Mesenchymal stem cell (in vitro differentiated cells and primary cell): ENCODE measurements around the gene KLF5.

ENCODE experiments used
- DNase-seq: peaks from one replicate; pipeline ENCODE4 v3.0.0-alpha.2; 2013
- H2AFZ ChIP-seq: one replicate; pipeline ENCODE4 v1.6.1; 2013; ENCODE audit warnings: low read depth, mild to moderate bottlenecking, control low read depth, inconsistent platforms, low read length, moderate library complexity
- H2AK5ac ChIP-seq: 2 replicates; pipeline ENCODE4 v1.6.1; 2013; ENCODE audit warnings: low read length, moderate library complexity, mild to moderate bottlenecking, inconsistent platforms; ENCODE audit not compliant: severe bottlenecking
- H2BK120ac ChIP-seq: one replicate; pipeline ENCODE4 v1.6.1; 2013; ENCODE audit warnings: low read depth, mild to moderate bottlenecking, inconsistent platforms, low read length, moderate library complexity
- H2BK12ac ChIP-seq, 2 experiments: one replicate each; pipeline ENCODE4 v1.6.1; 2013; ENCODE audit warnings: inconsistent platforms in 2 of 2, low read length in 2 of 2, mild to moderate bottlenecking in 2 of 2, moderate library complexity in 2 of 2, control low read depth in 1 of 2
- H2BK15ac ChIP-seq: one replicate; pipeline ENCODE4 v1.6.1; 2013; ENCODE audit warnings: mild to moderate bottlenecking, low read depth, inconsistent platforms; ENCODE audit not compliant: poor library complexity, severe bottlenecking
- H2BK5ac ChIP-seq: 2 replicates; pipeline ENCODE4 v1.6.1; 2013; ENCODE audit warnings: low read depth, mild to moderate bottlenecking, low read length, control low read depth, inconsistent platforms; ENCODE audit not compliant: poor library complexity, severe bottlenecking
- H3K14ac ChIP-seq, 2 experiments: one replicate each; pipeline ENCODE4 v1.6.1; 2013; ENCODE audit warnings: inconsistent platforms in 2 of 2, low read length in 2 of 2, control low read depth in 1 of 2, mild to moderate bottlenecking in 1 of 2, moderate library complexity in 1 of 2
- H3K18ac ChIP-seq, 2 experiments: one replicate each; pipeline ENCODE4 v1.6.1; 2013; ENCODE audit warnings: inconsistent platforms in 2 of 2, low read length in 2 of 2, control low read depth in 1 of 2, low read depth in 1 of 2, mild to moderate bottlenecking in 1 of 2
- H3K23ac ChIP-seq, 2 experiments: one replicate each; pipeline ENCODE4 v1.6.1; 2013; ENCODE audit warnings: inconsistent platforms in 2 of 2, low read length in 2 of 2, mild to moderate bottlenecking in 2 of 2, moderate library complexity in 2 of 2, control low read depth in 1 of 2
- H3K27ac ChIP-seq: 2 replicates; pipeline ENCODE4 v1.5.1; 2013; ENCODE audit warnings: mild to moderate bottlenecking, moderate library complexity, low read length, control low read depth, inconsistent platforms; ENCODE audit not compliant: poor library complexity, severe bottlenecking
- H3K27me3 ChIP-seq, 2 experiments: 2 replicates each; pipeline versions ENCODE4 v1.6.1 to v1.7.0; 2013; ENCODE audit warnings: low read length in 2 of 2, mild to moderate bottlenecking in 2 of 2, moderate library complexity in 2 of 2, control low read depth in 1 of 2, inconsistent platforms in 1 of 2; ENCODE audit not compliant: control insufficient read depth in 1 of 2, insufficient read depth in 1 of 2
- H3K36me3 ChIP-seq, 2 experiments: 2 replicates each; pipeline versions ENCODE4 v1.6.1 to v1.7.0; 2013; ENCODE audit warnings: low read length in 2 of 2, control low read depth in 1 of 2, inconsistent platforms in 1 of 2, low read depth in 1 of 2, mild to moderate bottlenecking in 1 of 2; ENCODE audit not compliant: insufficient read depth in 2 of 2, control insufficient read depth in 1 of 2
- H3K4ac ChIP-seq, 2 experiments: one replicate each; pipeline ENCODE4 v1.6.1; 2013; ENCODE audit warnings: inconsistent platforms in 2 of 2, low read length in 2 of 2, mild to moderate bottlenecking in 2 of 2, moderate library complexity in 2 of 2, control low read depth in 1 of 2, low read depth in 1 of 2
- H3K4me1 ChIP-seq: 2 replicates; pipeline ENCODE4 v1.6.1; 2013; ENCODE audit warnings: low read depth, low read length, control low read depth; ENCODE audit not compliant: control insufficient read depth, insufficient read depth
- H3K4me2 ChIP-seq: 2 replicates; pipeline ENCODE4 v1.6.1; 2013; ENCODE audit warnings: low read length, mild to moderate bottlenecking, inconsistent platforms; ENCODE audit not compliant: poor library complexity, severe bottlenecking
- H3K4me3 ChIP-seq, 2 experiments: 2 replicates each; pipeline versions ENCODE4 v1.5.1 to v1.7.0; 2013; ENCODE audit warnings: low read length in 2 of 2, mild to moderate bottlenecking in 2 of 2, control low read depth in 1 of 2, low read depth in 1 of 2; ENCODE audit not compliant: insufficient read depth in 1 of 2
- H3K79me1 ChIP-seq: replicated peaks from 2 replicates; pipeline ENCODE4 v1.6.1; 2013; ENCODE audit warnings: mild to moderate bottlenecking, control low read depth, low read length, inconsistent platforms; ENCODE audit not compliant: poor library complexity, severe bottlenecking
- H3K9ac ChIP-seq: 2 replicates; pipeline ENCODE4 v1.7.0; 2013; ENCODE audit warnings: mild to moderate bottlenecking, low read length, moderate library complexity
- H3K9me3 ChIP-seq: 2 replicates; pipeline ENCODE4 v1.7.0; 2013; ENCODE audit warnings: mild to moderate bottlenecking, low read length; ENCODE audit not compliant: control insufficient read depth
- H4K8ac ChIP-seq: one replicate; pipeline ENCODE4 v1.6.1; 2013; ENCODE audit warnings: inconsistent platforms, mild to moderate bottlenecking, low read length, moderate library complexity
- H4K91ac ChIP-seq: one replicate; pipeline ENCODE4 v1.6.1; 2013; ENCODE audit warnings: mild to moderate bottlenecking, low read length, inconsistent platforms
- WGBS: methylation state at CpG from one replicate; pipeline ENCODE4 v1.1.7; 2013; ENCODE audit warnings: mixed read lengths; 5-methylcytosine and 5-hydroxymethylcytosine counted together

The KLF5 gene

GRCh38 chr13:73107481-73107880, 48.7 kb downstream of the KLF5 start:
- H3K27me3 ChIP-seq = no peaks in the 10 kb centered on the region
- no peak overlapping the region for H3K4me2 ChIP-seq
- no peak overlapping the region for H3K18ac ChIP-seq
- H3K4ac ChIP-seq = no peak overlapping the region
- H3K23ac ChIP-seq = no peak overlapping the region
- no peak overlapping the region for H3K4me3 ChIP-seq
- H3K9me3 ChIP-seq = no peaks in the 10 kb centered on the region
- H2AK5ac ChIP-seq = no peak overlapping the region
- no peak overlapping the region for H3K27ac ChIP-seq
- 89% methylated on average over 2 of the region's 3 CpGs for WGBS
- no peaks in the 10 kb centered on the region for H3K36me3 ChIP-seq
- no peak overlapping the region for H4K91ac ChIP-seq
- H4K8ac ChIP-seq = no peak overlapping the region
- no peak overlapping the region for H3K14ac ChIP-seq
- no peak overlapping the region for H2AFZ ChIP-seq
- H3K79me1 ChIP-seq = no peaks in the 10 kb centered on the region
- H2BK12ac ChIP-seq = no peak overlapping the region
- no peak overlapping the region for H2BK5ac ChIP-seq
- no peak overlapping the region for H2BK15ac ChIP-seq
- no peak overlapping the region for H3K9ac ChIP-seq
- peaks cover 3% of the 10 kb centered on the region for H3K4me1 ChIP-seq
- no peak for DNase-seq
- H2BK120ac ChIP-seq = no peak overlapping the region

- Histone ChIP-seq H3K4ac (no peak overlapping the region), H3K4me3 (no peak overlapping the region), H4K8ac (no peak overlapping the region), H3K27ac (no peak overlapping the region), H3K18ac (no peak overlapping the region), H3K9ac (no peak overlapping the region), H2BK15ac (no peak overlapping the region), H2BK120ac (no peak overlapping the region), H3K23ac (no peak overlapping the region), H4K91ac (no peak overlapping the region), H3K9me3 (no peaks in the 10 kb centered on the region), H3K27me3 (no peaks in the 10 kb centered on the region), H3K79me1 (no peaks in the 10 kb centered on the region), H3K14ac (no peak overlapping the region), H3K36me3 (no peaks in the 10 kb centered on the region), H3K4me1 (peaks cover 3% of the 10 kb centered on the region), H2AFZ (no peak overlapping the region), H2AK5ac (no peak overlapping the region), H2BK5ac (no peak overlapping the region), H3K4me2 (no peak overlapping the region), H2BK12ac (no peak overlapping the region)
- 49% methylated on average over 7 of the region's 8 CpGs for WGBS
- DNase-seq = no peak
Observed at GRCh38 chr13:73107970-73108369, 49.2 kb downstream of the KLF5 start.

- H4K91ac ChIP-seq = no peak overlapping the region
- H3K4me3 ChIP-seq = no peak overlapping the region
- no peaks in the 10 kb centered on the region for H3K79me1 ChIP-seq
- no peaks in the 10 kb centered on the region for H3K9me3 ChIP-seq
- no peak overlapping the region for H2BK12ac ChIP-seq
- no peak overlapping the region for H2BK15ac ChIP-seq
- no peak overlapping the region for H2AK5ac ChIP-seq
- H3K14ac ChIP-seq = no peak overlapping the region
- H3K23ac ChIP-seq = no peak overlapping the region
- H2AFZ ChIP-seq = no peak overlapping the region
- no peaks in the 10 kb centered on the region for H3K36me3 ChIP-seq
- DNase-seq = no peak
- H3K4ac ChIP-seq = no peak overlapping the region
- H2BK120ac ChIP-seq = no peak overlapping the region
- 95% methylated on average over 11 of the region's 11 CpGs for WGBS
- H4K8ac ChIP-seq = no peak overlapping the region
- no peak overlapping the region for H3K9ac ChIP-seq
- H3K4me2 ChIP-seq = no peak overlapping the region
- H2BK5ac ChIP-seq = no peak overlapping the region
- no peak overlapping the region for H3K27ac ChIP-seq
- H3K18ac ChIP-seq = no peak overlapping the region
- peaks cover 3% of the 10 kb centered on the region for H3K4me1 ChIP-seq
- H3K27me3 ChIP-seq = no peaks in the 10 kb centered on the region
Observed at GRCh38 chr13:73109288-73109899, 50.6 kb downstream of the KLF5 start.

GRCh38 chr13:73109969-73110368, 51.2 kb downstream of the KLF5 start:
- H3K79me1 ChIP-seq = no peaks in the 10 kb centered on the region
- no peak overlapping the region for H2AK5ac ChIP-seq
- WGBS = 86% methylated on average over 1 of the region's 3 CpGs

More at GRCh38 chr13:73109969-73110368, 51.2 kb downstream of the KLF5 start:
- Histone ChIP-seq H3K27ac (no peak overlapping the region), H3K9me3 (no peaks in the 10 kb centered on the region), H3K18ac (no peak overlapping the region), H2BK15ac (no peak overlapping the region), H2BK5ac (no peak overlapping the region), H3K9ac (no peak overlapping the region), H3K4ac (no peak overlapping the region), H3K14ac (no peak overlapping the region), H3K4me1 (peaks cover 3% of the 10 kb centered on the region), H2BK120ac (no peak overlapping the region), H3K27me3 (no peaks in the 10 kb centered on the region), H3K4me3 (no peak overlapping the region), H3K23ac (no peak overlapping the region), H4K91ac (no peak overlapping the region), H4K8ac (no peak overlapping the region), H3K36me3 (no peaks in the 10 kb centered on the region), H3K4me2 (no peak overlapping the region), H2BK12ac (no peak overlapping the region), H2AFZ (no peak overlapping the region)
- DNase-seq = no peak
